NCI-H1417 (cell line): Measurements from ENCODE around the gene TYMP.

Source experiments
- DNase-seq, 3 experiments: peaks; one replicate each; lab custom pipeline; 2025; lab: John Stamatoyannopoulos, UW

TYMP gene

DNA sequence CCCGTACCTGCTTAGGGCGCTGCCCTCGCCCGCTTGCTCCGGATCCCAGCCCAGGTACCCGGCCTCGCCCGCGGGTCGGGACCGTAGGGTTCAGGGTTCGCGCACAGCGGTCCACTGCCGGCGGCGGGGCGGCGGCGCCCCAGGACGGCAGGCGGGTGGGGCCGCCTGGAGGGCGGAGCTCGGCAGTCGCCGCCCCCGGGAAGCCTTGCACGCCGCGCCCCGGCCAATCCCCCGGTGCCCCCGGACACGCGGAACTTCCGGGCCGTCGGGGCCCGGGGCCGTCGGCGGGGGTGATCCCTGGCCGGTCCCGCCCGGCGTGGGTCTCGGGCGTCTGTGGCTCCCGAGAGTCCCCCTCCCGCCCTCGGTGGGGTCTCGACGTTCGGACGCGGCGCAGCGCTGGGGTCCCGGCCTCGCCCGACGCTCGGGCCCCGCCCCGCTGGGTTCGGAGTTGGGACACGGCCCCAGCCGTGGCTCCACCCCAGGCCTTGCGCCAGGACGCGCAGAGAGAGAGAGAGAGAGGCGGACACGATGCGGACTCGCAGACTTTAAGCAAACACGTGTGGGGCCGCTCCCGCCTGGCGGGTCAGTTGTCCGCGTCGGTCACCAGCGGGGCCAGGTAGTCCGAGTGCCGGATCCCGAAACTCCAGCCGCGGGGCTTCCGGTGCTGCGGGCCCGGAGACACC lies at the start of gene TYMP:
TSS of gene TYMP (minus strand) at position 116 of the 683 bp plus-strand sequence. CDS start 303 bp downstream, outside the sequence.
- no peak for DNase-seq

DNA sequence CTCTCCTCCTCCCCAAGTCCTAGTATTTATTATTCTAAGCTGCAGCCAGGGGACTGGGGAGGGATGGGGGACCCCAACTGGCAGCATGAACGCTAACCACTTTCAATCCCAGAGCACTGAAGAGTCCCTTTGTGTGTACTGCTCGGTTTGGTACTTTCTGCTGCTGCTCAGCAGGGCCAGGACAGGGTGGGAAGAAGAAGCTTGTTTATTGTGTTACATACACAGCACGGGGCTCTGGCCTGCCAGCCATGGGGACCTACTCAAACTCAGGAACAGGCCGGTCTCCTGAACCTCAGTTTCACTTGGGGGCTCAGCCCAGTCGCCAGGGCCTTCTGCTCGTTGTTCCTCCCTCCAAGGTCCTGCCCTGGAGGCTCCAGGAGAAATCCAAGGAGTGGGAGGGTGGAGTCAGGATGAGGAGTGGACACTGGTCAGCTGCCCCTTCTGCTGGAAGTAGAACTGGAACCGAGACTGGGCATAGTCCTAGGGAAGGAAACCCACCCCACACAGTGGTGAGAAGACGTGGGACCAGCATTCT lies 49.0 kb upstream of the TYMP start:
- no peak for DNase-seq

DNA sequence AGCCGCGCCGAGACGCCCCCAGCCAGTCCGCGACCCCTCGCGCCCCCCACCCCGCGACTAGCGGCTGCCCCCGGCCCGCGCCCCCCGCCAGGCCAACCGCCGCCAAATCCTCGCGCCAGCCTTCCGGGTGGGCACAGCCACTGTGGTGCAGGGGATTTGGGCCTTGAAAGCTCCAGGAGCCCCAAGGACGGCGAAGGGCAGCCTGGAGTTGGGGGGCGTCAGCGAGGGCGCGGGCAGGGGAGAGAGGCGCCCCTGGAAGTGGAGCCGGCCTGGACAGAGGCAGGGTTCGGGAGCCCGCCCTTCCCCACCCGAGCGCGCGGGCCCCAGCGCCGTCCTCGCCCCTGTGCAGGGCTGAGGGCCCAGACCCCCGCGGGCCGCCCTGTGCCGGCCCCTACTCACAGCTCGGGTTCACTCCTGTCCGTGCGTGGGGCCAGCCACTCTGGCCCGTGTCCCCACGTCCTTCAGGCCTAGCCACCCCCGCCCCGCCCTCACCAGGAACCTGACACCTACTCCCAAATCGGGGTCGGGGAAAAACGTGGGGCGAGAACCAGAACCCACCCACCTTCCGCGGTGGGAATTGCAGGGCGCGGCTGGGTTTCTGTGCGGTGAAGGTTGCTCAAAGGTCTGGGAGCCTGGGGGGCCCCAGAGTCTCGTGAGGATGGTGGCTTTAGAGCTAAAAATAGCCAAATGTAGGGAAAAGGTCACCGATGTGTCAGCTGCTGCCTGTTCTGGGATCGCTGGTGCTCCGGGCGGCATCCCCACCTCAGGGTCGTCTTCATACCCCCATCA lies 48.4 kb upstream of the TYMP start, which contains the start of gene CPT1B:
TSS of gene CPT1B (minus strand) at position 441 of the 789 bp plus-strand sequence. CDS start 512 bp downstream, outside the sequence.
- DNase-seq = no peak

GRCh38 chr22:50577697-50577986 lies 47.8 kb upstream of the TYMP start:
- no peak for DNase-seq

DNA sequence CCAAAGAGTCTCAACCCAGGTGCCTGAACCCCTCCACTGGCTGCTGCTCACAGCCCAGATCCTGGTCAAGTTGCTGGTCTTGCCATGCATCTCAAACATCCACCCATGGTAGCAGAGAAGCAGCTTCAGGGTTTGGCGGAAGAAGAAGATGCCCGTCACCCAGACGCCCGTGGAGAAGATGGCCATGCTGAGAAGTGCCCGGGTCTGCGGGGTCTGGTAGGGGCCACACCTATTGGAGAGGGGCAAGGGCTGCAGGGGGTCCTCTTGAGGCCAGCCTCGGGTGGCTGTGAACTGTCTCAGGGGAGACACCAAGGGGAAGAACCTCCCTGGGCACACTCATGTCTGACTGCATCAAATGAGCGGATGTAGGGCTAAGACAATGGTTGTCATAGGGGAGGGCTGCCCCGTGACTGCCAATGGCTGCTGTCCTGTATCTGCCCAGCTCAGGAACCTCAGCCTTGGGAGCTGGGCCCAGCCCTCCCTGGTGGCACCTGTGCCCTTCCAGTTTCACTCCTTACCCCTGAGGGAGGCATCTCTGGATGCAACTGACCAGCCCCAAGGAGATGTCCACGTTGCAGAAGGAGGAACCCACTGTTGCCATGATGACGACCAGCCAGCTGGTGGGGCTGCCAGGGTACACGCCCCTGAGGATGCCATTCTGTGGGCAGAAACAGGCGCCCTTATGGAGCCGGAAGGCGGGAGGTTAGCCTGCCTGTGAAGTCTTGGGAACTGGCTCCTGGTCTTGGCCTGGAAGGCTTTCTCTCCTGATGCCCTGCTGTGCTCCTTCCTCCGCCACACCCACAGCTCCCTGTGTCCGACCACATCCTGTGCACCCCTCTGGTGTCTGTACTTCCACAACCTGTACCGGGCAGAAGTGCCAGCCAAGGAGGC lies 47.2 kb upstream of the TYMP start:
- DNase-seq = no peak

GRCh38 chr22:50576070-50576469 lies 46.3 kb upstream of the TYMP start:
- DNase-seq = peak in 1 of 3 experiments; percentile 40

DNA sequence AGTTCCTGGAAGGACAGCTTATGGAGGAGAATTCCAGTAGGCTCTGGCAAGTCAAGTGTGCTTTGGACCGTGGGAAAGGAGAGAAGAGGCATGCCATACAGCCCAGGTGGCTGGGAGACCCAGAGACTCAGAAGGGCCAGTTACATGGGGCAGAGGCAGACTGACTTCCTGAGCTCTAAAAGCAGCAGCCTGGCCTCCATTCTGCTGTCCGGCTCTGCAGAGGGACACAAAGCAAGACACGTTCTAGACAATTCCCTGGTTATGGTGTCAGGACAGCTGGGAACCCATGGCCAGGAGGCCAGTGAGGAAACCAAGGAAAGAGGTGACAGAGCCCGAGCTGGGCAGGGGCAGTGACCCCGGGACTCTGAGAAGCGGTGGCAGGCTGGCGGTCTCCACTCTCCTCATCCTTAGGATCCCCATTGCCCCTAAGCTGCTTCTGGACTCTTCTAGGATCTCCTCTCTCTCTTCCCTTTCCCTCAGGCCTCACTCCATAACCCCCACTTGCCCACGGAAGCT lies 45.7 kb upstream of the TYMP start:
- DNase-seq = no peak

GRCh38 chr22:50574383-50574755 lies 44.6 kb upstream of the TYMP start:
- DNase-seq = no peak

DNA sequence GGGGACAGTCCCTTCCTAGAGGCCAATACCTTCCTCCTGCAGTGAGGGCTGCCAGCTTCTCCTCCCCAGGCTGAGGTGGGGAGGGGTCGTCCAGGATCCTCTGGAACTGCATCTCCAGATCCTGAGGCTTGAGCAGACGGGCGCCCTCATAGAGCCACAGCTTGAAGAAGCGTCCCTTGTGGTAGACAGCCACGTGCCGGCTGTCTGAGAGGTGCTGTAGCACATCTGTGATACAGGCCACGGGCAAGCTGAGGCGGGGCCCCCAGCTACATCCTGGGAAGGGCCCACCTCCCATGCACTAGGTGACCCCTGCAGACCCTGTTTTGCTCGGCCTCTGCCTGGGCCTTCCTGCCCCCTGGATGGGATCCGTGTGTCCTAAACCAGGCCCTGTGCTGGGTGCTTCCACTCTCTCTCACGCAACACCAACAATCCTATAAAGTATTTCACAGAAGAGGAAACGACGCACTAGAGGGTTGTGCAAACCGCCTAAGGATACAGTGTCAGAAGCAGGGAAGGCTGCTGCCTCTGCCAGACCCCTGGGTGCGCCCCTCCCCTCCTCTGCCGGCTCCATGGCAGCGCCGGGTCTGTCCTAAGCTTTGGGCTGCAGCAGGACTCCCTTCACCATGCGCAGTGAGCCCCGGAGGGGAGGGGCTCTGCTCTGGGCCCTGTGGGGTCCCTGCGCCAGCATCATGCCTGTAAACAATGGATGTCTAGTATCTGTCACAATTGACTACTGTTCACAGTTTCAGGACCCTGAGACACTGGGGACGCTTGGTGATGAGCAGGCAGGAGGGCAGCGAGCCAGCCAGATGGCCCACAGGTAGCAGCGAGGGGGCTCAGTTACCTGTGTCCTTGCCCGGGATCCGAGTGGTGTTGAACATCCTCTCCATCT lies 43.9 kb upstream of the TYMP start:
- no peak for DNase-seq

DNA sequence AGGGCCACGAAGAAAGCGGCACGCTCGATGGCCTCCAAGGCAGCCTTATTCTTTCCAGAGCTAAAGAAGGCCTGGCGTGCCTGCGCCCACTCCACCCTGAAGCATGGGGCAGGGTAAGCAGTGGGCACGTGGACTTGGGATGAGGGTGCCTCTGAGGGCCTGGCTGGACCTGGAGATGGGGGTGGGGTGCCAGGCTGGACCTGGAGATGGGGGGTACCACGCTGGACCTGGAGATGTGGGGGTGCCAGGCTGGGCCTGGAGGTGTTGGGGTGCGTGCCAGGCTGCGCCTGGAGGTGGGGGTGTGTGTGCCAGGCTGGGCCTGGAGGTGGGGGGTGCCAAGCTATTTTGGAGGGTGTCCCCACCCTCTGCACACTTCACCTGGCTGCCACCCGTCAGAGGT lies 43.2 kb upstream of the TYMP start:
- no peak for DNase-seq

DNA sequence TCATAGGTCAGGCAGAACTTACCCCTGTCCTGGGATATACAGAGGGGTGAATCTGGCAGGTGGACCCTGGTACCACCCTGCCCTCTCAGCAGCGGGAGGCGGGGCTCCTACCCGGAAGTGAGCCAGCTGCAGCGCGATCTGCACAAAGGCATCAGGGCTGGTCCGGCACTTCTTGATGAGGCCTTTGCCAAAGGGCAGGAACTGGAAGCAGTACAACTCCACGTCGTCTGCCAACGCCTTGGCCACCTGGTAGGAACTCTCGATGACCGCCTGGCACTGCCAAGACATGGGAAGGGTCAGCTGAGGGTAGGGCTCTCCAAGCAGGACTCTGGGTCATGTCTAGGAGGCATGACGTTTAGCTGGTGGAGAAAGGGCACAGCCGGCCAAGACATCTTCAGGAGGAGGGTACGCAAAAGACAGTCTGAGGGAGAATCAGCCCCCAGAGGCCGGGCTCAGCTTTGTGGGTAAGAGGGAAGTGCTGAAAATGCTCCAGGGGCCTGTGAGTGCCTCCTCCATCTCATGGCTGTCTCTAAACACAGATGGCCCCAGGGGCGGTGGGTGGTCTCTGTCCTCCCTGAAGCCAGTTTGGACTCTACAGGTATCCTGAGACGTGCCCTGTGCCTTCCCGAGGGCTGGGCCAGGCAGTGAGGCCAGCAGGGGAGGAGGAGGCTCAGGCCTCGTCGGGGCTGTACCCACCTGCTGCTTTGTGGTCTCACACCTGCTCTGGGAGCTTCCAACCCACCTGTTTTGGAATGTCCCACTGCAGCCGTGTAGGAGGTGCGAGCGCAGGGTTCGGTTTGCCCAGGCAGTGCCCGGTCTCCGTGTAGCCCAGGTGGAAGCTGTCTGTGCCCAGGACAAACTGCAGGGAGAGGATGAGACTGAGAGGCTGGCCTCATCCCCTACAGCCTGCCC lies 41.7 kb upstream of the TYMP start:
- no peak for DNase-seq

DNA sequence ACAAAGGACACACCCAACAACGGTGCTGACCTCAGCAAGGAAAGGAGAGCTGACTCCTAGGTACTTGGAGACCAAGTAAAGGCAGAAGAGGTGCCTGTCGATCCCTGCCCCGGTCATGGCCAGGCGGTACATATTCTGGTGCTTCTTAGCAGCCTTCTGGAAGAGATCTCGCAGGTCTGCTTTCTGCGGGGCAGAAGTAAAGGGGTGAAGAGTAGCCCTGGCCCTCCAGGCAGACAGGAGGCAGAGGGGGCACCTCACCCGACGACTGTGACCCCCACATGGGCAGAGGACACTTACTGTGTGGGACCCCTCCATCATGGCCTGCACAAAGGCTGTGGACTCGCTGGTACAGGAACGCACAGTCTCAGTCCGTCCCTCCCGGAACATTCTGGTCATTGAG lies 41.0 kb upstream of the TYMP start:
- no peak for DNase-seq

GRCh38 chr22:50569896-50570535 lies 40.2 kb upstream of the TYMP start:
- DNase-seq = no peak

DNA sequence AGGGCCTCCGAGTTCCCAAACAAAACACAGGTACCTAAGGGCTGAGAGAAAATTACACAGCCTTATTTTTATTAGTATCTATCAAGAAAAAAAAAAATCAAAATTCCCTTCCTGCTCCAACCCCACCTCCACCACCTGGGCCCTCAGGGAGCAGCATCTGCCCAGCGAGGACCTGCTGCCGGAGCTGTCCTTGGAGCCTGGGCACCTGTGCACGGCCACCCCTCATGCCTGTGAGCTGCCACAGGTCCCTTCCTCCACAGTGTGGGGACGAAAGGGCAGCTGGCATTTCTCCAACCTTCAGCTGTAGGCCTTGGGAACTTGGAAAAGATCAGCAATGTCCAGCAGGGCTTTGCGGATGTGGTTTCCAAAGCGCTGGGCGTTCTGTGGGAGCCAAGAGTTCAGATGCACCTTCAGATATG lies 39.2 kb upstream of the TYMP start:
- no peak for DNase-seq

- DNase-seq = no peak
Observed at GRCh38 chr22:50568626-50569025, 38.8 kb upstream of the TYMP start.

GRCh38 chr22:50567721-50568252 lies 38.0 kb upstream of the TYMP start:
- DNase-seq = no peak

DNA sequence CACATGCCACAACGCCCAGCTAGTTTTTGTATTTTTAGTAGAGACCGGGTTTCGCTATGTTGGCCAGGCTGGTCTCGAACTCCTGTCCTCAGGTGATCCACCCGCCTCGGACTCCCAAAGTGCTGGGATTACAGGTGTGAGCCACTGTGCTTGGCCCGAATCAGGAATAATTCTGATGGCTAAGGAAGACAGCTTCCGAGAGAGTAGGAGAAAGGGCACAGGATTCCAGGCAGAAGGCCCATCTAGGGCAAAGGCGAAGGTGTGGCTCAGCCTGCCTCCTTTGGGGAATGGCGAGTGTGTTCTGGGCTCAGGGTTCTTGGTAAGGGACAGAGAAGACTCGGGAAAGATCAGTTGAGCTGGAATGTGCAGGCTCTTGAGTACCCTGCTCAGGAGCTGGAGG lies 34.5 kb upstream of the TYMP start:
- no peak for DNase-seq

DNA sequence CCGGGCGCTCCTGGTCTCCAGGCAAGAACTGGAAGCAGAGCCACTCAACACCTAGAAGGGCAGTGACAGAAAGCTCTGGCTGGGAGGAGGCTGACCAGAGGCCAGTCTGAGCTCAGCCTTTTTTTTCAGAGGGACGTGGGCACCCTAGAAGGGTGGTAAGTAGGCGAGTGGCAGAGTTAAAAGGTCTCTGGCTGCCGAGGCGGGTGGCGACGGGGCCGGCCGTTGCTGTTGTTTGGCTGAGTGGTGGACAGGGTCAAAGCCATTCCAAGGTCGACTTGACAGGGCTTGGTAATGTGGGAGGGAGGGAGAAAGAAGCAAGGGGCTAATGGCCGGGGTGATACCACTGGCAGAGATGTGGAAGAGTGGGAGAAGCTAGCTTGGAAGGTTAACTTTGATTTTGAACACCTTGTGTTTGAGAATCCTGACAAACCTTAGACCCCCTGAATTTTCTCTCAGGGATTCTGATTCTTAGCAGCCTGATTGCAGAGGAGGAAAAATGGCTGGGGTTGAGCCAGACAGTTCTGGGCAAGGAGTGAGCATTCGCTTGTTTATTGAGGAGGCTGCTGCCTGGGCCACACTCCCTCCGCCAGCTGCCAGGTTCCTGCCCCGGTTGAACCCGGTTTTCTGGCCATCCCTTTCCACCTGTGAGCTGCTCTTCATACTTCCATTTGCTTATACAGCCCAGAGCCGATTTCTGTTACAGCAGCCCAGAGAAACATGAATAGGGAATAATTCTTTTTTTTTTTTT lies 33.8 kb upstream of the TYMP start:
- peak in 2 of 3 experiments; percentile 21 to 23 for DNase-seq
